NCI-H1105 (cell line): ENCODE measurements around the gene SMIM1.
"Not testable (repeated sequence)": the region's sequence is repeated elsewhere in the genome, so short reads cannot be mapped to it uniquely, and the experiment has no call there.

Experiments used
- DNase-seq: peaks from one replicate; lab custom pipeline; 2025; lab: John Stamatoyannopoulos, UW

The SMIM1 gene

DNA sequence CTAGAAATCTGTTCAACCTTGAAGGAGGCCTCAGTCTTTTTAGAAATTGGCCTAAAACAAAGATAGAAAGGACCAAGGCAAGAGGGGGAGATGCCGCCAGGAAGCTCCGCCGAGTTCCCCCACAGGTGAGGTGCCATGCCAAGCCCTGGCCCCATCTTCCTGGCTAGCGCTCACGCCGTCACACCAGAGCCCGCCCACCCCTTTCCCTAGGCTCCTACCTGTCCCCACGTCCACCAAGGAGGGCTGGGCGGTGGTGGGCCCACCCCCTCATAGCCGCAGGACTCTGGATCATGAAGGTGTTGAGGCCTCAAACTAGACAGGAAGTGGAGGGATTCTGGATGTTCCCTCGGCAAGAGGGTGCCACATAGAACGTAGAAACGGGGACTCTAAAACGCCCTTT, 35.8 kb upstream of the SMIM1 start:
- DNase-seq = no peak

DNA sequence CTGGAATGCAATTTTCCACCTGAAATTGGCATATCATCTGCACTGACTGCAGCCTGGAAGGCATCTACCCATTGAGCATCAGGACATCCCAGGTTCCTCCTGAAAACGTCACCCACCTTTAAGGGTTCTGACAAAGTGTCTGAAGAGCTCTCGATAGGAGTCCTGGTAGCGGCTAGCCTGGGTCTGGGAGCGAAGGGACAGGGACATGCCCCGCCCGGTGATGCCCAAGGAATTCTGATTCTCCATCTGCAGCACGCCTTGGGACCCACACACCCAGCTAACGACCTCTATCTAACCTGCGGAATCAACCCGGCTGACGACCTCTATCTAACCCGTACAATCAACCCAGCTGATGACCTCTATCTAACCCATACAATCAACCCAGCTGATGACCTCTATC, 33.6 kb upstream of the SMIM1 start:
- DNase-seq = no peak

DNA sequence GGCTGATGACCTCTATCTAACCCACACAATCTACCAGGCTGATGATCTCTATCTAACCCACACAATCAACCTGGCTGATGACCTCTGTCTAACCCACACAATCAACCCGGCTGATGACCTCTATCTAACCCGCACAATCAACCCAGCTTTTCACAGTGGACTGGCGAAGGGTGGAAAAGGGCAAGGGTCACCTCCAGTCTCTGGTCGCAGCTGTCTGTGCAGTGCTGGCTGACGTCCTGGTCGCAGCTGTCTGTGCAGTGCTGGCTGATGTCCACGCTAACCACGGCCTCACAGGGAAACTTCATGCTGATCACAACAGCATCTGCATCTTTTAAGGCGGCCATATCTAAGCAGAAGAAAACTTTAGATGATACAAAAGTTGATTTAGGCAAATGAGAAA, 32.5 kb upstream of the SMIM1 start:
- DNase-seq = no peak

DNA sequence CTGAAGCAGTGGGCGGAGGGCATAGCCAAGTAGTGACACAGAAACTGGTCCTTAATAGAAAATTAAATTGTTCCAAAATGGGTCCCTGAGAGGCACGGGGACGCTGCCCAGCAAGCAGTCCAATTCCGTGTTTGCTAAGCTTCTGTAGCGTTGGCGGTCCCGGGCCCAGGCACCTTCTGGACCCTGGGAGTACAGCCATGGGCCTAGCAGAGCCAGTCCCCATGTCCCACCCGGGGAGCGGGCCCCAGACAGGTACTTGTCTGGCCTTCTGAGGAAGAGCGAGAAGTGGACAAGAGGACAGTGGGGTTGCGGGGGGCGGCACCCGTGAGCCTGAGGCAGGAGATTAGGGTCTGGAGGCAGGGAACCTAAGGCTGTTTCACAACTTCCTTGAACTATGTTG, 31.8 kb upstream of the SMIM1 start:
- no peak for DNase-seq

DNA sequence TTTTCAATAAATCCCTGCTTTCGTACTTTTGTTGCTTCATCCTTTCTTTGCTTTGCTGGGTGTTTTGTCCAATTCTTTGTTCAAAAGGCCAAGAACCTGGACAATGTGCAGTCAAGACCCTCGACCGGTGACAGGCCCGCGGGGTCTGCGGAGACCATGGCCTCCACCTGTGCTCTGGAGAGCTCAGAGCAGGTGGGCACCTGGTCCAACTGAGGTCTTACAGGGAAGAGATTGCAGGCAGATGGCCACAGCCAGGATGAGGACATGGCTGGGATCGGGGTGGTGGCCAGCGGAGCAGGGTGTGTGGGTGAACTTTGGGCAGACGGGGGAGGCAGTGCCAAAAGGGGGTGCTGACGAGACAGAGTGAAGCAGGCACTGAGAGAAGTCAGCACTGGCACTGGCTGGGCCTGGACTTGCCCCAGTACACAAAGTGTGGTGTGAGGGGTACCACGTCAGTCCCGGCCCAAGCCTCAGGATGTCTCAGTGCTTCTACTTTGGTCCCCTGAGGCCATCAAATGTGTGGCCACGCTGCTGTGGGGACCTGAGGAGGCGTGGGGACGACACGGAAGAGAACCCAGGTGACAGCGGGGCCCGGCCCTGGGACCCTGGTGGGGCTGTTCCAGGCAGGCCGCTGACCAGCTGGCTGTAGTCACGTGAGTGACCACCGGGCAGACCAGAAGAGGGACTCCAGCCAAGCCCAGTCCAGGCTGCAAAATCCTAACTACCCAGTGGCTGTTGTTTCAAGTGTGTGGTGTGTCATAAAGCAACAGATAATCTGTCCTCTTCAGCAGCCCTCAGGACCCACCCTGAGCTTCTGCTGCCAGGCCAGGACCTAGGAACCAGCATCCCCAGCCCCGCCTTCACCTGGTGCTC, 30.7 kb upstream of the SMIM1 start:
- no peak for DNase-seq

DNA sequence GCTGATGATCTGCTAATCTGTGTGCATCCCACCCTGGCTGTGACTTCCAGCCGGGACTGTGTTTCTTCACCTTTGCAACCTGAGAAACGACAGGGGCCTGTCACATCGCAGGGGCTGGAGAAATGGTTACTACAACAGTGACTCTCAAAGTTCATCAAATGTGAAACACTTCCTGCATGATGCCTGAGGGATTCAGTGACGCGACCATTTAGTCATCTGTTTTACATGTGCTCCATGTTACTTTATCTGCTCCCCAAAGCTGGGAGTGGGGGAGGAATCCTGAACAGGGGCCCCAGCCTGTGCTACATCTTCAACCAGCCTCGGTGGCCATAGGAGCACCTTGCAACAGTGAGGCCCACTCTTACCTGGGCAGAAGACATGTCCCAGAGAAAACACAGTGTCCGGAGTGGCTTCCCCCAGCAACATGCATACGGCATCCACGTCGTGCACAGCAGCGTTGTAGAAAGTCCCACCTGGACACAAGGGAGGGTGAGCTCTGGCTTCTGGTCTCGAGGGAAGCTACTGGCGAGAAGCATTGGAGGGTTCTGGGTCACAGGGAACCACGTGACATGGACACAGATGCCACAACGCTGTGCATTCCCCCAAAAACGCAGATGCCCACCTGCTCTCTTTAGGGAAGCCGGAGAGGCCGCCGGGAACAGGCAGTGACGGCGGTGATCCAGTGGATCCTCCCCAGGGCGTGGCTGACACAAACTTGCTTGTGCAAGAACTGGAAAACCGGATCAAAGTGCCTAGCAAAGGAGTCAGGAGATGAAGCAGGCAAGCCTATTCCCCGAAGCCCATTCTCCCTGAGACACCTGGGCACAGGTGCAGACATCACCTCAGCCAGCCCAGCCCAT, 29.9 kb upstream of the SMIM1 start:
- no peak for DNase-seq

DNA sequence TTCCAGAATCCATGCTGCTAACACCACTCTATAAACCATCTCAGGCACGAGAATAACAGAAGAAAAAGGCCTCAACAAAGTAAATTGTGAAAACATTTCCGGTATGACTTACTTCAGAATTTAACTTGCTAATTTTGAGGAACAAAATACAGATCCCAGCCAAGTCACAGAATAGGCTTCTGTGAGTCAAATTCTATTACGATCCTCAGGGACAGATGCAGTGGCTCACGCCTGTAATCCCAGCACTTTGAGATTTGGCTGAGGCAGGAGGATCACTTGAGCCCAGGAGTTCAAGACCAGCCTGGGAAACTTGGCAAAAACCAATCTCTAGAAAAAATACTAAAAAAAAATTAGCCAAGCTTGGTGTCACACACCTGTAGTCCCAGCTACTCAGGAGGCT, 29.1 kb upstream of the SMIM1 start:
- no peak for DNase-seq

DNA sequence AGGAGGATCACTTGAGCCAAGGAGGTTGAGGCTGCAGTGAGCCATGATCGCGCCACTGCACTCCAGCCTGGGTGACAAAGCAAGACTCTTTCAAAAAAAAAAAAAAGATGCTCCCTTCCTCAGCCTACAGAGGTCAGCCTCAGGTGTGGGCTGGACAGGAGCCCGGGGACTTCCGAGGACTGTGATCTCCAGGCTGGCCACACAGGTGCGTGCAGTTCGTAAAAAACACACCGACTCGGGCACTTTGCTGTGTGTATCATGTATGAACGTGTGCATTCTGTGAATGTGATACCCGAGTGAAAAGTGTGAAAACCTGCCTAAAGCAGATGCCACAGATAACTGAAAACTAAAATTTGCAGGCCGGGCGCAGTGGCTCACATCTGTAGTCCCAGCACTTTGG, 28.7 kb upstream of the SMIM1 start:
- DNase-seq = no peak

DNA sequence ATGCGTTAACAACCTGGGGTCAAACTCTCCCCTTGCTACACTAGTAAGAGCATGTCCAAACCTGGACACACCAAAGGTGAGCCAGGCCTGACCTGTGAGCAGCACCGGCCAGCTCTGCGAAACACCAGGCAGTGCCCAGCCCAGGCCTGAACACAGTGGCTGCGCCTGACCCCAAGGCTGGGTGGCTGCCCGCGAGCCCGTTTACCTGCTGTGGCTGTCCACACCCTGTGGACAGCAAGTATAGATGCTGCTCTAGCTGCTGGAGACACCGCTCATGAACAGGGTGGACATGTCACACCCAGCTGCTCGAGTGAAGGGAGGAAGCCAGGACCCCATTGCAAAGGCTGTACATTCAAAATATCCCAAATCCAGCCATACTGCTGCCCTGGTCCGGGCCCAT, 27.9 kb upstream of the SMIM1 start:
- DNase-seq = no peak

DNA sequence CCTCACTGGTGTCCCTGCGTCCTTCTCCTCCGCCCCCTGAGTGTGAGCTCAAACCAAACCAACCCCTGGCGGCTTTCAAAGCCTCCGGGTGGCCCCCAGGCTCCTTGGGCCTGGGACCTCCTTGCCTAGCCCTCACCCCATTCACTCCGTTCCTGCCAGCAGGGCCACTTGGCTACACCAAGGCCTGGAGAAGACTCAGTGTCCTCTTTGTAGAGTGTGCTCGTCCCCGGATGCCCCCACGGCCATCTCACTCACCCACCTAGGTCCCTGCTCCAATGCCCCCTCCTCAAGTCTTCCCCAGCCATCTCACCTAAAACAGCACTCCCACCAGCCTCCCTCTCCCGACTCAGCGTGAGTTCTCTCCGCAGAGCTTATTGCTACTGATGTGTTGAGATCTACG, 27.5 kb upstream of the SMIM1 start:
- no peak for DNase-seq

DNA sequence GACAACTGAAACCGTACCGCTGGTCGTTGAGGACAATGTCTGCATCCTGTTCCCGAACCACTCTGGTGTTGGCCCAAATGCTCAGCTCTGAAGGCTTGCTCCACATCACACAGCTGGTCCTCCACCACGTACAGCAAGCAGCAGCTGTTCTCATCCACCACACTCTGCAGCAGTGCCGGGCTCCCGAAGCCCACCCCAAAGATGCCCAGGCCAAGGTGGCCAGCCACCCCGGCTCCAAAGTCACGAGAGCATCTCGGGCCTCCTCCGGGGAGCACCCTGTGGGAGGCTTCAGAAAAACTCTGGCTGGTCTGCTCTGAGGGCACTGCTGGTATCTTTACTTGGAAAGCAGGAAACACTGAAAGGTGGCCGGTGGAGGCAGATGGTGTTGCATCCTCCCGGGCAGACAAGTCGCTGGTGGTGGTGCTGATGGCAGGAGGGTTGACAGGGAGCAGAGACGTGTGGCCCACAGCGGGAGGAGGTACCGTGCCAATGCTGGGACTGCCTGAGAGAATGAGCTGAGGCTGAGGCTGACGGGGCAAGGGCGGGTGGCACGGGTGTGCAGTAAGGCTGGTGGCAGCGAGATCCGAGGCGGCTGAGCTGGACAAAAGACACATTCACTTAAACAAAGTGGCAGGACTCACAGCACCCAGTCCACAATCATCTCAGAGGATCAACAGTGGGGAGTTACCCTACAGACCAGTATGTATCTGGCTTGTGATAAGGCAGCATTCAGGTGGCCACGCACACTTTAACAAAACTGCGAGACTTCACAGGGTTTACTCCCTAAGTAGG, 26.8 kb upstream of the SMIM1 start:
- DNase-seq = no peak

DNA sequence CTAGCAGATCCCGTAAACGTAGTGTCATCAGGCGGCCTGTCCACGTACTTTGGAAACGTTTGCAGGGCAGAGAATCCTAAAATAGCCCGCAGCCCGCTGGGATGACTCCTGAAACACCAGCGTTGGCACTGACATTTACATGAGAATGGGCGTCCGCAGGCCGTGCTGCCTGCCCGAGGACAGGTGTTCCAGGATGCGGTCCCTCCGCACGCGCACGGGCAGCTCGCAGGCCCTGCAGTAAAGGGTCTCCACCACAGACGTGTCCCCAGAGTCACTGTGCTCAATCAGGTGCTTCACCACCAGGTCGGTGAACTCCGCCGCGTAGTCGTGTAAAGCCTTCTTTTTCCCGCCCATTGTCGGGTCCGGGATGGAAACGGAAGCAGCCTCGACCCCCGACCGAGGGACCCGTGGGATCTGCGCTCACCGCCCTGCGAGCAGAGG, 26.1 kb upstream of the SMIM1 start:
- no peak for DNase-seq

DNA sequence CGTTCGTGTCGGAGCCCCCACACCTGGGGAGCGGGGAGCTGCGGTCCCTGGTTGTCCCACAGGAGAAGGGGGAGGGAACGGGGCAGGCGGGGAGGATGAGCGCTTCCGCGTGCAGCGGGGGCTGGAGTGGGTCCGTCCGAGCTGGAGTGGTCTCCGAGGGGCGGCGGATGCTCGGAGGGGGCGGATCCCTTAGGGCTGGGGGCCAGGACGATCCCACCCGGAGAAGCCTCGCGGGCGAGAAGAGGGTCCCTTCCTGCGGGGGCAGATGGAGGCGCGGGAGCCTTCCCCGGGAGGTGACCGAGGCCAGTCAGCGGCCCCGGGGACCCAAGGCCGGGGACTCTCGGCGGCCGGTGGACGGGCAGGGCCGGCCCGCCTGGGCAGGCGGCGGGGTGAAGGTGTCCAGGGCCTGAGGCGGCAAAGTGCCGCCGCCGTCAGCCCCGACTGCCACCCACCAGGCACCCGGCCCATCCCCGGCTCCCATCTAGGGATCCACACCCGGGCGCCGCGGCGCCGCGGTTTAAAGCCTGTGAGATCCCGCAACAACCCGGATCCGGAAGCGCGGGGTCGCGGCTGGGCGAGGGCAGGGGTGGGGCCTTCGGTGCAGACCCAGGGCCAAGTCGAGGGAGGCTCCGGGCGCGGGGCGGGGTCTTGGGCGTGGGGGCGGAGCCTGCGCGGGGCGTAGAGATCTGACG, 25.6 kb upstream of the SMIM1 start:
- peak; percentile 90 for DNase-seq

DNA sequence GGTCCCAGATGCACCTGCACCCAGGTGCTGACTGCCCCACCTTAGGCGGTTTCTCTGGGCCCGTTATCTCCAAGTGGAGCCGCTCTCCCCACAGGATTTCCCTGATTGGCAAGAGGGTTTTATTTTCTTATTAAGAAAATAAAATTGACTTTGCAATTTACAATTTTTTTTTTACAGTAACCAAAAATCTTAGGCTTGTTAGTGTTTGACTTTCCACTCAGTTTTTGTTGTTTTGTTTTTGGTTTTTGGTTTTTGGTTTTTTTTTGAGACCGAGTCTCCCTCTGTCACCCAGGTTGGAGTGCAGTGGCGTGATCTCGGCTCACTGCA, 25.1 kb upstream of the SMIM1 start:
- DNase-seq = no peak

DNA sequence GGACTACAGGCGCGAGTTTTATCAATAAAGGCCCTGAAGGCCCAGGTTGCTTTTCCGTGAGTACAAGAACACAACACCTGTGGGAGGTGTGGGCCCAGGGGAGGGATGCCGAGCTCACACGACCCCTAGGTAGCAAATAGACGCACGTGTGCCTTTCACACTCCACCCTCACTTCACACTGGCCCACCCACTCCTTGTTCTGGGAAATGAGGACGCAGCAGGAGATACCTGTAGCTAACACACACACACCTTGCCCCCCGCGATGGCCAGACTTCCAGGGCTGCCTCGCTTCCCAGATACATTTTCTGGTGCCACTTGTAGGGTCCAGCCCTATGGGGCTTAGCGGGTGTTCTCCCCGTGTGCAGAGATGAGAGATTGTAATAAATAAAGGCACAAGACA, 24.6 kb upstream of the SMIM1 start:
- DNase-seq = no peak

DNA sequence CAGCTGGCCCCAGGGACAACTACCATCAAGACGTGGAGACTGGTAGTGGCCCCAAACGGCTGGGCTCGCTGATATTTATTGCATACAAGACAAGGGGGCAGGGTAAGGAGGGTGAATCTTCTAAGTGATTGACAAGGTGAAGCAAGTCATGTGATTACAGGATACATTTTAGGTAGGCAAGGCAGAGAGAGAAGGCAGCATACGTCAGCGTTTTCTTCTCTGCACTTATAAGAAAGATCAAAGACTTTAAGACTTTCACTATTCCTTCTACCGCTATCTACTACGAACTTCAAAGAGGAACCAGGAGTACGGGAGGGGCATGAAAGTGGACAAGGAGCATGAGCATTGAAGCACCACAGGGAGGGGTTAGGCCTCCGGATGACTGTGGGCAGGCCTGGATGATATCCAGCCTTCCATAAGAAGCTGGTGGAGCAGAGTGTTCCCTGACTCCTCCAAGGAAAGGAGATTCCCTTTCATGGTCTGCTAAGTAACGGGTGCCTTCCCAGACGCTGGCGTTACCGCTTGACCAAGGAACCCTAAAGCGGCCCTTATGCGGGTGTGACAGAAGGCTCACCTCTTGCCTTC, 24.1 kb upstream of the SMIM1 start:
- not testable (repeated sequence) for DNase-seq

DNA sequence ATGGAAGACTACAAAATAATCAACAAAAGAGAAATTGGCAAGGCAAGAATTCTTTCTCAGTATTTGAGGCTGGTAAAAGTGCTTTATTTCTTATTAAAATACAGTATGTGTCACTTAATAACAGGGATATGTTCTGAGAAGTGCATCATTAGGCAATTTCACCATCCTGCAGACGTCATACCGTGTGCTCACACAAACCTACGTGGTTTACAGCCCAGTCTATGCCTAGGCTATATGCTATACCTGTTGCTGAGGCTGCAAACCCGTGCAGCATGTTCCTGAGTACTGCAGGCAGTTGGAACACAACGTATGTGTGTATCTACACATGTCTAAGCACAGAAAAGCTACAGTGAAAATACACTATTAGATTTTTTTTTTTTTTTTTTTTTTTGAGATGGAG, 23.0 kb upstream of the SMIM1 start:
- DNase-seq = no peak

DNA sequence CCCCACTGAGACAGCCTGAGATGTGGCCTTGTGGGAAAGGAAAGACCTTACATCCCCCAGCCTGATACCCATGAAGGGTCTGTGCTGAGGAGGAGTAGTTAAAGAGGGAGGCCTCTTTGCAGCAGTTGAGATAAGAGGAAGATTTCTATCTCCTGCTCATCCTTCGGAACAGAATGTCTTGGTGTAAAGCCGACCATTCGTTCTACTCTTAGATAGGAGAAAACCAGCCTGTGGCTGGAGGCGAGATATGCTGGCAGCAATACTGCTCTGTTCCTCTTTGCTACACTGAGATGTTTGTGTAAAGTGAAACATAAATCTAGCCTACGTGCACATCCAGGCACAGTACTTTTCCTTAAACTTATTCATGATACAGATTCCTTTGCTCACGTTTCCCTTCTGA, 21.8 kb upstream of the SMIM1 start:
- DNase-seq = no peak

DNA sequence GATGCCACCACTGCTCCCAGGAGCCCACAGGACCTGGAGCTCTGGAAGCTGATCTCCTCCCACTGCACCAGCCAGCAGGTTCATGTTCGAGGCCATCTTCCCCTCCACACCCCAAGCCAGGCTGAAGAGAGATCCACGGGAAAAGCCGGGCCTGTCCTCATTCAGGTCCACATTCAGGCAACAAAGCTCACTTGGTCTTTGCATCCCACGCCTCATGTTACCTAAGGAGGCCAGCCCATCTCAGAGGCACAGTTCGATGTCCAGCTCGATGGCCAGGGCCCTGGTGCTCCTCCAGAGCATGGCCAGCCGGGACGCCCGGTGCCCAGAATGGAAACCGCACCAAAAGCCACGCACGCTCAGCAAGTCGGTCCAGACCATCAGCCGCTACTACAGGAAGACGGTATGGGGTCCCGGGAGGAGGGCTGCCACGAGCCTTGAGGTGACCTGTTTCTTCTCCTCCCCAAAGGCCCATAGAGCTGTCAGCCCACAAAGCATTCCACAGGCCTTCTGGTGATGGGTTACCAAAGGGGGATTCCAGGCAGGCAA, 20.1 kb upstream of the SMIM1 start, which contains the start of gene CCDC27:
Gene CCDC27 (plus strand): TSS at position 51 of the 546 bp plus-strand sequence. CDS start 32 bp downstream, at position 83.
- DNase-seq = no peak

DNA sequence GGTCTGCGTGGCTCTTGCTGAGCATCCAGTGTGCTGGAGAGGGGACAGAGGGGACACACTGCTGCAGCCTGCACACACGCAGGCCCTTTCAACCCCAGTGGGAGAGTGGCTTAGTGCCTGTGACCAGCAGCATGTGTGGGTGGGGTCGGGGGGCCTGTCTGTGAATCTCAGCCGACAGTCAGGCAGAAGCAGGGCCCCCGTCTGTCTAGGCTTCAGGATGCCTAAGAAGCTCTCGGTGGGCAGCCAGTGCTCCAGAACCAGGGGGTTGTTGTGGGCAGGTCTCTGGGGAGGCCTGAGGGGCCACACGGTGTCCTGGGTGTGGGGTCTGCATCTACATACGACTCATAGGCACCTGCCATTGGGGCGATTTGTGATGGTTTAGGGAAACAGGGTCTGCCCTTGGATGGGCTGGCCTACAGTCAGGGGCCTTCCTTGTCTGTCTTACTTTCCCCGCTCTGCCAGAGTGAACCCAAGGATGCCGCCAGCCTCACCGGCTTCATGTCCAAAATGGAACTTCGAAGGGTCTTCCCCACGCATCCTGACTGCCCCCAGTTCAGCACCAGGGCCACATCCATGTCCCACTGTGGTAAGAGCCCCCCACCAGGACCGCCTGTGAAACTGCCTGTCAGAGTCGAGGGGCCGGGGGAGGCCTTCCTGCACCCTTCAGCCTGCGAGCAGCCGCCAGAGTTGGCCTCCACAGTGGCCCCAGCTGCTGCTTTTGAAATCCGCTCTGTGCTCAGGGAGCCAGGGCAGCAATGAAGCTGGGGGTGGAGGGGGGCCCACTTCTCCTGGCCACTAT, 18.7 kb upstream of the SMIM1 start:
- no peak for DNase-seq
